Brain microvascular endothelial cell (primary cell): Measurements from ENCODE around the gene DRD3.

Source experiments
- DNase-seq: peaks from one replicate; pipeline ENCODE4 v3.0.0-alpha.2; 2020
- H3K27ac ChIP-seq: fragments of 250-450 bp; sonication (Bioruptor Pico); 2 replicates; pipeline ENCODE4 v1.5.1; 2020; ENCODE audit warnings: mild to moderate bottlenecking, moderate library complexity
- H3K27me3 ChIP-seq: fragments of 250-450 bp; sonication (Bioruptor Pico); replicated peaks from 2 replicates; pipeline ENCODE4 v1.5.1; 2020; ENCODE audit warnings: mild to moderate bottlenecking
- H3K36me3 ChIP-seq: fragments of 250-450 bp; sonication (Bioruptor Pico); replicated peaks from 2 replicates; pipeline ENCODE4 v1.5.1; 2020; ENCODE audit warnings: mild to moderate bottlenecking
- H3K4me3 ChIP-seq: 2 replicates; pipeline ENCODE4 v1.5.1; 2011; ENCODE audit warnings: low read depth, mild to moderate bottlenecking, control low read depth, low read length, moderate library complexity
- CTCF ChIP-seq: IDR thresholded peaks from 2 replicates; pipeline ENCODE4 v1.5.1; 2011; ENCODE audit warnings: low read depth, mild to moderate bottlenecking, moderate library complexity, low read length, control low read depth, inconsistent platforms; ENCODE audit errors: missing control alignments
- in situ Hi-C: cut with HindIII; loops from 2 replicates; pipeline ENCODE4 v1.10.0; 2017; ENCODE audit warnings: low sequenced_read_pairs, low pct_ligation_motif_present

DRD3 gene

DNA sequence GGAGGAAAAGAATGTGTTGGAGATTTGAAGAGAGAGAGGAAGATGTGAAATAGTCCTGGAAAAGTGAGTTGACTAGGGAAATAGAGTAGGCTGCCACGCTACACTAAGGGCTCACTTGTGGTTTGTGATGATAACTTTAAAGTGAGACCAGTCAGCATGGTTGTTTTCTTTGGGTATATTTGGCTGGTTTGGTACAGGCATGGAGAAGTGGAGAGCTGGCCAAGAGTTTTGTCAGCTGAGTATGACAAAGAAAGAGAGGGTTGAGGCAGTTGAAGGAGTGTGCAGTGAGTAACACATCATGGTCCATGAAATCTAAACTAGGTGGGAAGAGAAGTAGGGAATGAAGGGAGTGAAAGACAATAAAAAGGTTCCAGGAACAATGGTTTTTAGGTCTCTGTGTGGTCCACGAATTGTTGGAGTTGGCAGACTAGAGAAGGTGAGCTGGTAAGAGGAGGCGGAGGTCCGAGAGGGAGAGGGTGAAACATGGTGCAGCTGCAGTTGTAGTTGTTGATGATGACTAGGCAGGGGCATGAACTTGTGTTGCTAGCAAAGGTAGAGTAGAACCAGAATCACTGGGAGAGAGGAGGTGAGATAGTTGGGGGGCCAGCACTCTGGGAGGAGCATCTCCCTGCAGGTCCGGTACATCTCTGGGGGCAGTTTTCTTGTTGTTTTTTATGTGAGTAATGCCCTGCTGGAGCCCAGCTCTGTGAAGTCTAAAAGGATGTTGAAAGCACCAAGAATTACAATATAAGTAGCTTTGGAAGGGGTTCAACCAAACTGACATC, 37.5 kb upstream of the DRD3 start:
- Histone ChIP-seq H3K36me3 (no peaks in the 10 kb centered on the region), H3K4me3 (no peak overlapping the region), H3K27ac (peak overlapping the region; percentile 52), H3K27me3 (no peaks in the 10 kb centered on the region)
- peak; percentile 61 for DNase-seq
- in situ Hi-C loops, result no loop called here
- TF ChIP-seq CTCF, result no peak

DNA sequence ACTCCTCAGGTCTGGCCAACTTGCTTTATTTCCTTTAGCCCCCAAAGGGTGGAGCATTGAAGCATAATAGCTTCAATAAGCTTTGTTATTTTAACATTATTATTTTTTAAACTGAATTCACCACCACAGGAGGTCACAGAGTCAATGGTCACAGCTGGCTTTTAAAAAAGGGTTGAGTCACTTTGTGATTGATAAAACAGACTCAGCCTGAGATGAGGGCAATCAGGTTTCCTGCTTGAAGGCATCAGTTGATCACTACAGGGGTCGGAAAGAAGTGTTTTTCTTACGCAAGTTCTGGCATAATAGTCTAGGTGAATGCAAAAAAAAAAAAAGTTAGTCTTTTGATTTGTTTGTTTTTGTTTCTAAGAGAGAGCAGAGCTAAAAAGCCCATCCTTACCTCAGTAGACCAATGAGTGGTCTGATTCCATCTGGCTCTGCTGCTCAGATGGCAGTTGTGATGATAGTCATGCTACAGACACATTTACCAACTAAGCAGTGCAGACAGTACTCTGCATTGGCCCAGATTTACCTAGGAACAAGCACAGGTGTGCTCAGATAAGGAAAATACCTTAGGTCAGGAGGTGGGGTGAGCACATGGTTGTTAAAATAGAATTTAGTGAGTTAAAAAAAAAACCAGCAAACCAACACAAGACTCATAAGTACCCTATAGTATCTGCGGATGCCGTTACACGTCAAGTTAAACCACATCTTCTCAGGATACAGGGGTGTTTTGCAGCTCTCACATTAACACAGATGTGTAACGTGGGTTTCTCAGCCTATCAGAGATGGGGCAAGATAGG, 35.9 kb upstream of the DRD3 start:
- Histone ChIP-seq H3K4me3 (peak overlapping the region; percentile 34), H3K27ac (peak overlapping the region; percentile 83), H3K36me3 (no peaks in the 10 kb centered on the region), H3K27me3 (no peaks in the 10 kb centered on the region)
- no peak for DNase-seq
- in situ Hi-C loops, result no loop called here
- TF ChIP-seq CTCF, result no peak

DNA sequence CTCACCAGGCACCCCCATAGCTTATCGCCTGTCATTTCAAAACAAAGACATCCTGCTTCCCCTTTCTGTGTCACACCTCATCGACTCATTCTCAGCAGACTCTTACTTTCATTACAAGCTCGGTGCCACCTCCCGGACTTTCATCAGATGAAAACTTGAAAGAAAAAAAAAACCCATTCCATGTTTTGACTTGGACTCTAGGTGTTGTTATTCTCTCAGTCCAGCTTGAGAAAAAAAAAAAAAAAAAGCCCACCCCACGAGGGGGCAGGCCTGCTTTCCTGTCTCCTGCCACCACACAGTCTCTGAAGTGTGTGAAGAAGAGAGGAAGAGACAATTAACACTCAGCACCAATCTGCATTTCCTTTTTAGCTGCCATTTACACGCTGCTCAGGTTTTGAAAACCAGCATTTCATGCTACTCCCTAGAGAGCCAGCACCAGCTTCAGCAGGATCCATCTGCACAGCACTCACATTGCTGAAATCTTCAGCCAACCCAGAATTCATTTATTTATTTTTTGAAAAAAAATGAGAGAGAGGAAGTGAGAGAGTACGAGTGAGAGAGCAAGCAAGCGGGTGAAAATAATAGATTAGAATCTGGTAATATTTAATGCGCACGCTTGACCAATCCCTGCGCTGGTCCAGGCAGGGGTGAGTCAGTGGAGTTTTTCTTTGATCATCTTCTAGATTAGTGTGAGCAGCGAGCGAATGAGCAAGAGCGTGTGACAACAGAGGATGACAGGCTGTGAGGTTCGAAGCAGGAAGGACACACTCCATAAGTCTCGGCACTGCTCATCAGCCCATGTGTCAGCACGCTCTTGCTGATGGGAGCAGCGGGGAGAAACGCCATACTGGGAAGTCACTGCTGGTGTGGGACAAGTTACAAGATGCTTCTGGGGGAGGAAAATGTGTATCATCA, 35.0 kb upstream of the DRD3 start:
- Histone ChIP-seq H3K27ac (peak overlapping the region; percentile 83), H3K4me3 (peak overlapping the region; percentile 34), H3K36me3 (no peaks in the 10 kb centered on the region), H3K27me3 (no peaks in the 10 kb centered on the region)
- DNase-seq, result peak; percentile 92
- peak; percentile 26 for TF ChIP-seq CTCF
- in situ Hi-C loops, result no loop called here

- Histone ChIP-seq H3K27ac (peak overlapping the region; percentile 83), H3K27me3 (no peaks in the 10 kb centered on the region), H3K4me3 (no peak overlapping the region), H3K36me3 (no peaks in the 10 kb centered on the region)
- in situ Hi-C loops, result no loop called here
- peak; percentile 47 for DNase-seq
- no peak for TF ChIP-seq CTCF
Measured at GRCh38 chr3:114213292-114213626, 34.4 kb upstream of the DRD3 start.

- Histone ChIP-seq H3K27ac (peak overlapping the region; percentile 24), H3K4me3 (no peak overlapping the region), H3K36me3 (no peaks in the 10 kb centered on the region), H3K27me3 (no peaks in the 10 kb centered on the region)
- TF ChIP-seq CTCF, result no peak
- in situ Hi-C loops, result no loop called here
- no peak for DNase-seq
Measured at GRCh38 chr3:114212646-114213045, 33.8 kb upstream of the DRD3 start.
